ENCODE data around the gene SDC3. TPM values are rescaled to one million over a fixed set of nuclear protein-coding genes. Genes with fewer than 3 reads are reported as not detected.

SDC3 gene
- total RNA-seq, 1 donor from 2014 or later, result 113 TPM

GRCh38 chr1:30822966-30823581 lies 85.5 kb downstream of the SDC3 start:
- H3K36me3 ChIP-seq (ENCODE audit: insufficient read depth, low read length), result no peaks in the 10 kb centered on the region
- H4K20me1 ChIP-seq (ENCODE audit: insufficient read depth, low read length), result no peaks in the 10 kb centered on the region
- H3K36me3 Mint-ChIP-seq (ENCODE audit: low read depth, unreplicated experiment), result no peaks in the 10 kb centered on the region
- H2AFZ ChIP-seq (ENCODE audit: low read depth, low read length), result no peak overlapping the region
- peak overlapping the region; percentile 84 for H3K9ac ChIP-seq (ENCODE audit: low read length)
- H3K79me2 ChIP-seq (ENCODE audit: insufficient read depth, low read length), result no peaks in the 10 kb centered on the region
- H3K4me1 Mint-ChIP-seq (ENCODE audit: low read depth, unreplicated experiment), result peaks cover 55% of the 10 kb centered on the region
- H3K4me3 Mint-ChIP-seq (ENCODE audit: unreplicated experiment), result no peak overlapping the region
- H3K27me3 Mint-ChIP-seq (ENCODE audit: low read depth, unreplicated experiment), result peaks cover 4% of the 10 kb centered on the region
- DNase-seq (ENCODE audit: low read depth) (peak; percentile 68), FAIRE-seq (no peak)
- H3K9me3 ChIP-seq (ENCODE audit: insufficient read depth, low read depth, low read length), result no peaks in the 10 kb centered on the region
- peak overlapping the region; percentile 93 for H3K4me2 ChIP-seq (ENCODE audit: low read length)
- H3K27ac Mint-ChIP-seq (ENCODE audit: unreplicated experiment), result peak overlapping the region; percentile 97
- H3K27me3 ChIP-seq (ENCODE audit: insufficient read depth, low read length), result peaks cover 4% of the 10 kb centered on the region
- TF ChIP-seq, protein P1, sequence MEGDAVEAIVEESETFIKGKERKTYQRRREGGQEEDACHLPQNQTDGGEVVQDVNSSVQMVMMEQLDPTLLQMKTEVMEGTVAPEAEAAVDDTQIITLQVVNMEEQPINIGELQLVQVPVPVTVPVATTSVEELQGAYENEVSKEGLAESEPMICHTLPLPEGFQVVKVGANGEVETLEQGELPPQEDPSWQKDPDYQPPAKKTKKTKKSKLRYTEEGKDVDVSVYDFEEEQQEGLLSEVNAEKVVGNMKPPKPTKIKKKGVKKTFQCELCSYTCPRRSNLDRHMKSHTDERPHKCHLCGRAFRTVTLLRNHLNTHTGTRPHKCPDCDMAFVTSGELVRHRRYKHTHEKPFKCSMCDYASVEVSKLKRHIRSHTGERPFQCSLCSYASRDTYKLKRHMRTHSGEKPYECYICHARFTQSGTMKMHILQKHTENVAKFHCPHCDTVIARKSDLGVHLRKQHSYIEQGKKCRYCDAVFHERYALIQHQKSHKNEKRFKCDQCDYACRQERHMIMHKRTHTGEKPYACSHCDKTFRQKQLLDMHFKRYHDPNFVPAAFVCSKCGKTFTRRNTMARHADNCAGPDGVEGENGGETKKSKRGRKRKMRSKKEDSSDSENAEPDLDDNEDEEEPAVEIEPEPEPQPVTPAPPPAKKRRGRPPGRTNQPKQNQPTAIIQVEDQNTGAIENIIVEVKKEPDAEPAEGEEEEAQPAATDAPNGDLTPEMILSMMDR (IDR thresholded peaks at IDR 0.05; ENCODE audit: insufficient read depth, low read depth, low read length), result no peak
- TF ChIP-seq EZH2 (IDR thresholded peaks at IDR 0.05; ENCODE audit: insufficient read depth, low read length), result no peak
- H3K4me3 ChIP-seq (ENCODE audit: insufficient read depth, low read depth, low read length), result no peak overlapping the region
- peak overlapping the region; percentile 90 for H3K27ac ChIP-seq (ENCODE audit: low read depth, low read length)
- H3K9me3 Mint-ChIP-seq (ENCODE audit: unreplicated experiment), result no peaks in the 10 kb centered on the region
- H3K4me1 ChIP-seq (ENCODE audit: insufficient read depth, low read length), result peaks cover 22% of the 10 kb centered on the region

- no peaks in the 10 kb centered on the region for H3K36me3 ChIP-seq (ENCODE audit: insufficient read depth, low read length)
- no peak for FAIRE-seq
- H3K4me1 ChIP-seq (ENCODE audit: insufficient read depth, low read length), result peaks cover 27% of the 10 kb centered on the region
- H3K27ac ChIP-seq (ENCODE audit: low read depth, low read length), result no peak overlapping the region
- no peak overlapping the region for H3K27ac Mint-ChIP-seq (ENCODE audit: unreplicated experiment)
- H4K20me1 ChIP-seq (ENCODE audit: insufficient read depth, low read length), result no peaks in the 10 kb centered on the region
- no peak for DNase-seq (ENCODE audit: low read depth)
- H3K4me3 ChIP-seq (ENCODE audit: insufficient read depth, low read depth, low read length), result no peak overlapping the region
- peaks cover 63% of the 10 kb centered on the region for H3K4me1 Mint-ChIP-seq (ENCODE audit: low read depth, unreplicated experiment)
- no peaks in the 10 kb centered on the region for H3K79me2 ChIP-seq (ENCODE audit: insufficient read depth, low read length)
- no peaks in the 10 kb centered on the region for H3K9me3 ChIP-seq (ENCODE audit: insufficient read depth, low read depth, low read length)
- peaks cover 2% of the 10 kb centered on the region for H3K27me3 Mint-ChIP-seq (ENCODE audit: low read depth, unreplicated experiment)
- no peak for TF ChIP-seq EZH2 (IDR thresholded peaks at IDR 0.05; ENCODE audit: insufficient read depth, low read length)
- TF ChIP-seq, protein P1 (IDR thresholded peaks at IDR 0.05; ENCODE audit: insufficient read depth, low read depth, low read length), result no peak
- no peak overlapping the region for H3K4me2 ChIP-seq (ENCODE audit: low read length)
- H3K27me3 ChIP-seq (ENCODE audit: insufficient read depth, low read length), result no peaks in the 10 kb centered on the region
- peak overlapping the region; percentile 40 for H3K4me3 Mint-ChIP-seq (ENCODE audit: unreplicated experiment)
- no peaks in the 10 kb centered on the region for H3K9me3 Mint-ChIP-seq (ENCODE audit: unreplicated experiment)
- H3K9ac ChIP-seq (ENCODE audit: low read length), result no peak overlapping the region
- no peak overlapping the region for H2AFZ ChIP-seq (ENCODE audit: low read depth, low read length)
- no peaks in the 10 kb centered on the region for H3K36me3 Mint-ChIP-seq (ENCODE audit: low read depth, unreplicated experiment)
Measured at GRCh38 chr1:30822006-30822405, 86.6 kb downstream of the SDC3 start.

- no peak overlapping the region for H2AFZ ChIP-seq (ENCODE audit: low read depth, low read length)
- H3K4me1 Mint-ChIP-seq (ENCODE audit: low read depth, unreplicated experiment), result peaks cover 64% of the 10 kb centered on the region
Measured at GRCh38 chr1:30820299-30820698, 88.3 kb downstream of the SDC3 start.

More at GRCh38 chr1:30820299-30820698, 88.3 kb downstream of the SDC3 start:
- H3K79me2 ChIP-seq (ENCODE audit: insufficient read depth, low read length), result no peaks in the 10 kb centered on the region
- no peak overlapping the region for H3K27ac ChIP-seq (ENCODE audit: low read depth, low read length)
- no peak overlapping the region for H3K9ac ChIP-seq (ENCODE audit: low read length)
- no peaks in the 10 kb centered on the region for H4K20me1 ChIP-seq (ENCODE audit: insufficient read depth, low read length)
- Mint-ChIP-seq H3K27me3 (ENCODE audit: low read depth, unreplicated experiment) (no peaks in the 10 kb centered on the region), H3K9me3 (ENCODE audit: unreplicated experiment) (no peaks in the 10 kb centered on the region), H3K36me3 (ENCODE audit: low read depth, unreplicated experiment) (no peaks in the 10 kb centered on the region), H3K4me3 (ENCODE audit: unreplicated experiment) (no peak overlapping the region), H3K27ac (ENCODE audit: unreplicated experiment) (no peak overlapping the region)
- no peak overlapping the region for H3K4me2 ChIP-seq (ENCODE audit: low read length)
- FAIRE-seq (no peak), DNase-seq (ENCODE audit: low read depth) (no peak)
- no peak for TF ChIP-seq EZH2 (IDR thresholded peaks at IDR 0.05; ENCODE audit: insufficient read depth, low read length)
- TF ChIP-seq, protein P1 (IDR thresholded peaks at IDR 0.05; ENCODE audit: insufficient read depth, low read depth, low read length), result no peak
- no peak overlapping the region for H3K4me3 ChIP-seq (ENCODE audit: insufficient read depth, low read depth, low read length)
- peaks cover 42% of the 10 kb centered on the region for H3K4me1 ChIP-seq (ENCODE audit: insufficient read depth, low read length)
- no peaks in the 10 kb centered on the region for H3K36me3 ChIP-seq (ENCODE audit: insufficient read depth, low read length)
- H3K9me3 ChIP-seq (ENCODE audit: insufficient read depth, low read depth, low read length), result no peaks in the 10 kb centered on the region
- H3K27me3 ChIP-seq (ENCODE audit: insufficient read depth, low read length), result no peaks in the 10 kb centered on the region

Measured in astrocyte (in vitro differentiated cells and primary cell).